Astrocyte (in vitro differentiated cells and primary cell): ENCODE measurements around the gene PROSER2.

Experiments
- CTCF ChIP-seq: IDR thresholded peaks from 2 replicates; pipeline ENCODE4 v1.5.1; 2011; ENCODE audit warnings: low read depth, mild to moderate bottlenecking, inconsistent platforms, low read length, moderate library complexity; ENCODE audit not compliant: insufficient read depth
- EZH2 ChIP-seq: IDR thresholded peaks from 2 replicates; pipeline ENCODE4 v1.6.1; 2012; ENCODE audit warnings: mild to moderate bottlenecking, low read length, inconsistent platforms; ENCODE audit not compliant: insufficient read depth

GRCh38 chr10:11806706-11807105 is 16.4 kb upstream of the PROSER2 start:
- TF ChIP-seq CTCF (no peak), EZH2 (no peak)
